Measurements from ENCODE around the gene MYO5B.
"Not testable (repeated sequence)": the region's sequence is repeated elsewhere in the genome, so short reads cannot be mapped to it uniquely, and the experiment has no call there.

Gene MYO5B

DNA sequence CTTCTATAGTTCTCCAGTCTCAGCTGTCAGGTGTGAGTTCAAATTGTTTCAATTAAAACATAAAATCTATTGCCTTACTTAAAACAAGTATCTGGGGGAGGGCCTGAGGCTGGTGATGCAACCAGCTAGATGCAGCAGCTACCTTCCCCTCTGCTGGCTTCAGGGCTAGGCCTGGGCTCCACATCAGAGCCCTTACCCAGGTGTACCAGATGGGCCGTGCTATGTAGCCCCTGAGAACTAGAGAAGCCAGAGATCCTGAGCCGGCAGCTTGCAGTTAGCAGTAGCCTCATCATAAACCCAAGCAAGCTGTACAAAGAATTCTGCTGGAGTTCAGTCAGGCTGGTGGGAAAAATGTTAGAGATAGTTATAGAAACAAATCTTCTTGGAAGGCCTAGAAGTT lies 284.0 kb downstream of the MYO5B start:
- Histone ChIP-seq H3K27ac (no peak overlapping the region), H3K4me3 (no peak overlapping the region)

DNA sequence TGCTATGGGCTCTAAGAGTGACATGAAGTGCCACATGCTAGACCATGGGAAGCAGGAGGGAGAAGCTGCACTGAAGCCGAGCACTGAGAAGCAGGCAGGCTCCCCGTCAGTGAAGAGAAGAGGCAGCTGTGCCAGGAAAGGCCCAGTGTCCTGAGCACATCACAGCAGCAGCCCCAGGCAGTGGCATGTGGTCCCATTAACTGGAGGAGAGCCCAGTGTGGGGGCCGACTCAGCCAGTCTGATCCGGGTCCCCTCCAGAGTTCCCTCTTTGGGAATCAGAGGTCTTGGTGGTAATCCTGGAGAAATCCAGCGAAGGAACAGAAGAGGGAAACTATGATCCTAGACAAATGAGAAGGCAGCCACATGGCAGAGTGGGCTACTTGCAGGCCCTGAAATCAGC lies 284.9 kb downstream of the MYO5B start:
- no peak overlapping the region for H3K27ac ChIP-seq
- no peak overlapping the region for H3K4me3 ChIP-seq

GRCh38 chr18:49907346-49907929 lies 287.5 kb downstream of the MYO5B start:
- no peak overlapping the region for H3K4me3 ChIP-seq
- no peak overlapping the region for H3K27ac ChIP-seq

DNA sequence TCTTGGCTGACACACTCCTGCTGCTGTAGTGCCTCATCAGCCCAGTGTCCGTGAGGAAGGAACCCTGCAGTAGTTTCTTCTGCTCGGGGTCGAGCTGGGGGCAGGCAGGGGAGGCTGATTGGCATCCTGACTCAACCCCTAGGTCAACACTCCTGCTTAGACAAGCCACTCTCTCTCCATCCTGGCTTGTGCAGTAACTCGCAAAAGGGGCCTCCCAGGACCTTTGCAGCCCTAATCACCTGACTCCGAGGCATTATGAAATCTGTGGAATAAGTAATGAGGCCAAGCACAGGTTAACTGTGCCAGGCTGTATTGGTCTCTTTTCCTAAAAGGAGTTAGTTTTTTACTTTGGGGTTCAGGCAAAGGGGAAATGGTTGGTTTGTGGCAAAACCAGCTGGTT lies 289.2 kb downstream of the MYO5B start:
- Histone ChIP-seq H3K4me3 (no peak overlapping the region), H3K27ac (no peak overlapping the region)

DNA sequence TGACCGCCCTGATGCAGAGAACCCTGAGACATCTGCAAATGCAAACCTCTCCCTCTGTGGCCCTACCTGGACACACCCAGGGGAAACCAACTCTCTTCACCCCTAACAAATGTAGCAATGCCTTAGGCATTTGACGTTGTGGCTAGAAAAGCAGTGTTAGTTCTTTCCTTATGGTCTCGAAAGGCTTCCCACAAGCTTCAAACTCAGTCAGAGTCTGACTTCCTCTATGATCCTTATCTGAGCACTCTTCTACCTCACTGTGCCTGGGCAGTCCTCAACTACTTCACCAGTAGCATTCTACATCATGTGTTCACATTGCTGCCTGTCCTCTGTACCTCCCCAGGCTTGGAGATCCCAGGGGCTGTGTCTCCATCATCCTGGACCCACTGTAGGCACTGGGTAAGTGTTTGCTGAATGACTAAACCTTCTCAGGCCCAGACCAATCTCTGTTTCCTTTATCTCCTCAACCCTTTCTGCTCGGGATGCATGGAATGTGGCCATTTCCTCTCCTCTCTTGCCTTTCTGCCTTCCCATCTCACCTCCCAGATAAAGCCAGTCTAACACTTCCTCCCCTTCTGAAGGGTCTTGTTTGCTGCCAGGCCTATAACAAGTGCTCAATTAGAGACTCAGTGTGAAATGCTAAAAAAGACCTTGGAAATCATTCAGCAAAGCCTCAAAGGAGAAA lies 289.9 kb downstream of the MYO5B start:
- Histone ChIP-seq H3K4me3 (no peak overlapping the region), H3K27ac (no peak overlapping the region)

DNA sequence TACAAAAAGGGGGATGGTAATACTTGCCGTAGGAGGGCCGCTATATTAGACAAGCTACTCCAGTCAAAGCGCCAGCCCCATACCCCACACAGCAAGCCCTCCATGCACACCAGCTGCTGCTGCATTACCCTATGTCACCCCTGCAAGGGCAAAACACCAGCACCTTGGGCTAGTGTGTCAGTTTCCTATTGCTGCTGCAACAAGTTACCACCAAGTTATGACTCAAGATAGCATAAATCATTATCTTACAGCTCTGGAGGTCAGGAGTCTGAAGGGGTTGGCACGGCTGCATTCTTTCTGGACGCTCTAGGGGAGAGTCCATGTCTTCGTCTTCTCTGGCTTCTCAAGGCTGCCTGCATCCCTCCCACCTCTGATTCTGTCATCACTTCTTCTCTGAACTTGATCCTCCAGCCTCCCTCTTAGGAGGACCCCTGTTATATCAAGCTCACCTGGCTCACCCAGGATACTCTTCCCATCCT lies 293.0 kb downstream of the MYO5B start:
- no peak overlapping the region for H3K4me3 ChIP-seq

DNA sequence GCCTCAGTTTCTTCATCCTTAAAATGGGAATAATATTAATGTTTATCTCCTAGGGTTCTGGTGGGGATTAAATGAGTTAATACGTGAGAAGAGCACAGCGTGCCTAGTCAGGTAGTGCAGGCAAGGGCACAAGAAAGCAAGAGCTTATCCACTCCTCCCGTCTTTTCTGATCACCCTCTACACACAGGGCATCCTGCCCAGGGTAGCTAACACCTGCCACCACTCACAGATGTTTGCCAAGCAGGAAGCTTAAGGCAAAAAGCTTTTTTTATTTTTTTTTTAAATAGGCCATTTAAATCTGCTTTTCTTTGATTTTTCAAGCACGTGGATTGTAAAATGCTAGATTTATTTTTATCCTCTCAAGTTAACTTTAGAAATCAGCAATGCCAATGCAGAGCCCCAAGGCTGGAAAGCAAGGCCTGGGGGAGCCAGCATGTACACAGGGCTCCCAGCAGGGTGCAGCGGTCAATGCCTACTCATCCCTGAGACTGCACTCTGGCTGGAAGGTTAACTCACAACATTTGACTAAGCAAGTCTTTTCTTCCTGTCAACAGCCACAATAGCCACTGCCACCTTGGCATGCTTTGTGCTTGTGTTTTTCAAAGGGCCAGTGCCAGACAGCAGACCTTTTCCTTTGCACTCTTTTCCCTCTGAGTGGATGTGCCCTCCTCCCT lies 295.2 kb downstream of the MYO5B start:
- Histone ChIP-seq H3K27ac (no peak overlapping the region), H3K4me3 (no peak overlapping the region)

More for the DNA sequence above, 293.0 kb downstream of the MYO5B start:
- no peak overlapping the region for H3K27ac ChIP-seq

DNA sequence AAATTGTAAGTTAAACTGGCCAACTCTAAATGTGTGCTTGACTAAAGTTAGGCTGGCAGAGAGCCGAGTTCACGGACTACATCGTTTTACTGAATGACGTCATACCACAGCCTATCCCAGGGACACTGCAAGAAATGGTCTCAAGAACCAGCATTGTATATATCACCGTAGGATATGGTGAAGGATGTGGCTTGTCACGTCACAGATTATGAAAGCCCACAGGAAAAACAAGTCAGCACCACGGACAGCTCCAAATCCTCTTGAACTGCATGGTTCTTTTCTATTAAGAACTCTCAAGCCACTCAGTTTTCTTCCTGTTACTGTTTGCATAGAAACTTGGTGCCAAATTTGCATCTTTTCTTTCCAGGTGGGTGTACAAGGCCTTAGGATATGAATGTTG lies 296.5 kb downstream of the MYO5B start:
- H3K4me3 ChIP-seq: no peak overlapping the region
- no peak overlapping the region for H3K27ac ChIP-seq

DNA sequence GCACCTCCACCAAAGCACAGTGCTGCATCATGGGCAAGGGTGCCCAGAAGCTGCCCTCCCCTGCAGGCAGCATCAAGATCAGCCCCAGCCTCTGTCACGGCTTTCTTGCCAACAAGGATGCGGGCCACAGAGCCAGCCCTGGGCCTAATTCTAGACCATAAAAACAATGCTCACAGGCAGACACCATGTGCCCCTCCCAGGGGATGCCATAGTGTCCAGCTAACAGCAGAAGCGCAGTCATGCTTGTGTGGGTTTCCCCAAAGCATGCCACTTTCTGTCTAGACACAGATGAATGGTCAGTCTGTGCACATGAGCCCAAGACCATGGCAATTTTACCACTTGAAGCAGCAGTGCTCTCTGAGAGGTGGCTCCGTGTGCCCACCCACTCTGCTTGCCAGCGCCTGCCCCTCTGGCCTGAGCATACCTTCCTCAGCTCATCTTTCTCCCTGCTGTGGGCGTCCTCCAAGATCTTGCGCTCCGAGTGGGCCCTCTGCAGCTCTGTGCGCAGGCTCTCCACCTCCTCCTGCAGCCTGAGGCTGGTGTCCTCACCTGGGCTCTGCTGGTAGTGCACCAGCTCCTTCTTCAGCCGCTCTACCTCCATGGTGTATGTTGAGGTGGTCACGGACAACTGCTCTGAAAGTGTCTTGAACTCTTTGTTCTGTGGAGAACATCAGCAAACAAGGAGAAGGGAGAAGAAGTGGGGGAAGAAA lies 300.3 kb downstream of the MYO5B start:
- Histone ChIP-seq H3K4me3 (no peak overlapping the region), H3K27ac (no peak overlapping the region)

- H3K4me3 ChIP-seq: no peak overlapping the region
Measured at GRCh38 chr18:49893036-49893435, 301.9 kb downstream of the MYO5B start.

GRCh38 chr18:49892148-49892924 lies 302.6 kb downstream of the MYO5B start:
- no peak overlapping the region for H3K4me3 ChIP-seq
- H3K27ac ChIP-seq: no peak overlapping the region

More at GRCh38 chr18:49893036-49893435, 301.9 kb downstream of the MYO5B start:
- no peak overlapping the region for H3K27ac ChIP-seq

GRCh38 chr18:49890041-49890440 lies 304.9 kb downstream of the MYO5B start:
- no peak overlapping the region for H3K27ac ChIP-seq
- H3K4me3 ChIP-seq: no peak overlapping the region

DNA sequence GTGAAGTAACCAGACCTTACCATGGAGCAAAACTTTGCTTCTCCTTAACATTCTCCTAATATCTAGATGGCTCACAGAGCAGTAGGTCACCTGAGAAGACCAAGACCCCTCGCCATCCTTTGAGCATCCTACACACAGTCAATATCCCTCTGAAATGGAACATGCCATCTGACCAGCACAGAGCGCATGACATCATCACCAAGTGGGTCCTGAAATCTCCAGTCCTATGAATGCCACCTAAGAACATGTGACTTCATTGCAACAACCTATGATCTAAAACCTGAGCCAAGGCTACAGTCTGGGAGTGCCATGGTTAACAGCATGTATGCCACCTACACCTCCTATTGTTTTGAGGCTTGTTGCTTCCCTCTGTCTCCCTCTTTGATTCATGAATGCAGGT lies 305.4 kb downstream of the MYO5B start:
- H3K4me3 ChIP-seq, H3K27ac ChIP-seq: not testable (repeated sequence)

DNA sequence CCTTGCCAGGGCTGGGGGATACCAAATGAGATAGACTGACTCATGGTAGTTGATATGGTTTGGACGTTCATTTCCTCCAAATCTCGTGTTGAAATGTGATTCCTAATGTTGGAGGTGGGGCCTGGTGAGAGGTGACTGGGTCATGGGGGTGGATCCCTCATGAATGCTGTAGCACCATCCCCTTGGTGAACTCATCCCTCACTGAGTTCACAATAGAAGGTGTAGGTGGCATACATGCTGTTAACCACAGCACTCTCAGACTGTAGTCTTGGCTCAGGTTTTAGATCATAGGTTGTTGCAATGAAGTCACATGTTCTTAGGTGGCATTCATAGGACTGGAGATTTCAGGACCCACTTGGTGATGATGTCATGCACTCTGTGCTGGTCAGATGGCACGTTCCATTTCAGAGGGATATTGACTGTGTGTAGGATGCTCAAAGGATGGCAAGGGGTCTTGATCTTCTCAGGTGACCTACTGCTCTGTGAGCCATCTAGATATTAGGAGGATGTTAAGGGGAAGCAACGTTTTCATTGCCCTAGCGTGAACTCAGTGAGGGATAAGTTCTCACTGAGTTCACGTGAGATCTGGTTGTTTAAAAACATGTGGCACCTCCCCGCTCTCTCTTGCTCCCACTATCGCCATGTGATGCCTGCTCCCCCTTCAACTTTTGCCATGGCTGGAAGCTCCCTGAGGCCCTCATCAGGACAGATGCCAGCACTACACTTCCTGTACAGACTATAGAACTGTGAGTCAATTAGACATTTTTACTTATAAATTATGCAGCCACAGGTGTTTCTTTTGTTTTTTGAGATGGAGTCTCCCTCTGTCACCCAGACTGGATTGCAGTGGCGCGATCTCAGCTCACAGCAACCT lies 307.8 kb downstream of the MYO5B start:
- no peak overlapping the region for H3K27ac ChIP-seq
- no peak overlapping the region for H3K4me3 ChIP-seq

GRCh38 chr18:49884959-49885358 lies 310.0 kb downstream of the MYO5B start:
- no peak overlapping the region for H3K27ac ChIP-seq
- H3K4me3 ChIP-seq: no peak overlapping the region

DNA sequence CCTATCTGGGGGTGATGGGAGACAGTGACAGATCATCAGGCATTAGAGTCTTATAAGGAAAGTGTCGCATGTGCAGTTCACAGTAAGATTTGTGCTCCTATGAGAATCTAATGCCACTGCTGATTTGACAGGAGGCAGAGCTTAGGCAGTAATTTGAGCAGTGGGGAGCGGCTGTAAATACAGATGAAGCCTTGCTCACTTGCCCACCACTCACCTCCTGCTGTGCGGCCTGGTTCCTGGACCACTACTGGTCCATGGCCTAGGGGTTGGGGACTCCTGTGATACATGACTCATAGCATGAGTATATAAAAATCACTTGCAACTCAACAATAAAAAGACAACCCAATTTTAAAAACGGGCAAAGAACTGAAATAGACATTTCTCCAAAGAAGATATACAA lies 310.5 kb downstream of the MYO5B start:
- H3K27ac ChIP-seq: no peak overlapping the region
- H3K4me3 ChIP-seq: no peak overlapping the region

- no peak overlapping the region for H3K4me3 ChIP-seq
Measured at GRCh38 chr18:49880661-49881060, 314.3 kb downstream of the MYO5B start.

GRCh38 chr18:49879271-49879580 lies 315.7 kb downstream of the MYO5B start:
- H3K4me3 ChIP-seq: no peak overlapping the region
- H3K27ac ChIP-seq: no peak overlapping the region

More at GRCh38 chr18:49880661-49881060, 314.3 kb downstream of the MYO5B start:
- no peak overlapping the region for H3K27ac ChIP-seq
